Spleen (tissue), 11 donors: Measurements from ENCODE around the gene OTULIN. TPM values are rescaled to one million over a fixed set of nuclear protein-coding genes. Genes with fewer than 3 reads are reported as not detected.

Source experiments
- DNase-seq: peaks from one replicate; pipeline ENCODE4 v3.0.0-alpha.2; 2020
- H3K27ac ChIP-seq, 8 donors: fragments of 200-600 bp; sonication (generic) in 7 of 8; 1 replicate in 4 of 8; 2 replicates in 4 of 8; pipeline versions ENCODE4 v1.5.0 to v1.8.0; 2016 to 2021; ENCODE audit warnings: inconsistent platforms in 4 of 8, mild to moderate bottlenecking in 4 of 8, moderate library complexity in 1 of 8
- H3K27me3 ChIP-seq, 7 donors: fragments of 200-600 bp; sonication (generic) in 6 of 7; replicated peaks in 1 of 7; 1 replicate in 4 of 7; 2 replicates in 3 of 7; pipeline versions ENCODE4 v1.5.0 to v1.8.0; 2016 to 2021; ENCODE audit warnings: inconsistent platforms in 3 of 7, mild to moderate bottlenecking in 1 of 7
- H3K36me3 ChIP-seq, 6 donors: fragments of 200-600 bp; sonication (generic) in 5 of 6; 1 replicate in 4 of 6; 2 replicates in 2 of 6; pipeline versions ENCODE4 v1.5.0 to v1.8.0; 2016 to 2021; ENCODE audit warnings: inconsistent platforms in 2 of 6
- H3K4me1 ChIP-seq, 6 donors: fragments of 200-600 bp; sonication (generic) in 5 of 6; 1 replicate in 3 of 6; 2 replicates in 3 of 6; pipeline versions ENCODE4 v1.5.0 to v1.8.0; 2016 to 2021; ENCODE audit warnings: inconsistent platforms in 3 of 6
- H3K4me3 ChIP-seq, 8 donors: fragments of 200-600 bp; sonication (generic) in 7 of 8; 1 replicate in 4 of 8; 2 replicates in 4 of 8; pipeline versions ENCODE4 v1.5.0 to v1.8.0; 2016 to 2021; ENCODE audit warnings: inconsistent platforms in 4 of 8, mild to moderate bottlenecking in 4 of 8, moderate library complexity in 2 of 8
- H3K9me3 ChIP-seq, 8 donors: fragments of 200-600 bp; sonication (generic) in 7 of 8; 1 replicate in 4 of 8; 2 replicates in 4 of 8; pipeline versions ENCODE4 v1.5.0 to v1.8.0; 2016 to 2021; ENCODE audit warnings: inconsistent platforms in 4 of 8
- CTCF ChIP-seq, 11 experiments: fragments of 200-600 bp in 7 of 11; fragments of 450-650 bp in 4 of 11; sonication (generic) in 4 of 11; IDR thresholded peaks in 8 of 11; conservative IDR thresholded peaks in 3 of 11; 1 replicate in 7 of 11; 2 replicates in 4 of 11; pipeline versions ENCODE4 v1.4.0 to v1.8.0; 2016 to 2021; ENCODE audit warnings: antibody characterized with exemption in 11 of 11, inconsistent platforms in 4 of 11, mild to moderate bottlenecking in 1 of 11
- POLR2A ChIP-seq, 3 donors: fragments of 450-650 bp; IDR thresholded peaks; one replicate each; pipeline ENCODE4 v1.5.1; 2017; ENCODE audit warnings: antibody characterized with exemption in 3 of 3, mild to moderate bottlenecking in 1 of 3
- POLR2AphosphoS5 ChIP-seq, 3 donors: sonication (generic); formaldehyde crosslinking; IDR thresholded peaks; one replicate each; pipeline ENCODE4 v1.5.1; 2017; ENCODE audit warnings: antibody characterized with exemption in 3 of 3
- WGBS, 5 donors: extraction: QIAGEN DNeasy Blood & Tissue Kit in 3 of 5; methylation state at CpG; one replicate each; pipeline versions ENCODE4 v1.1.5 to v1.1.7; 2013 to 2018; 5-methylcytosine and 5-hydroxymethylcytosine counted together
- intact Hi-C: fragments of 100-400 bp; cut with DNase I; formaldehyde crosslinking; loops from one replicate; pipeline ENCODE4 v1.15.0; 2023; ENCODE audit warnings: low total_unique reads
- polyA plus RNA-seq, 3 donors: library from polyadenylated mRNA; stranded (reverse); fragments of 200-250 nt; gene quantifications; one replicate each; pipeline ENCODE4 v1.2.1, GENCODE V29; 2013
- total RNA-seq, 7 donors: library from RNA; depleted of rRNA in 3 of 7; stranded (reverse); fragments of >200 nt in 3 of 7; fragmentation: NEBNext Ultra II Directional in 4 of 7; extraction: Animal tissue kit (Norgen Biotek cat#: 25700) in 4 of 7; gene quantifications; one replicate each; pipeline versions ENCODE4 v1.1.0 to v1.2.1, GENCODE V29; 2016 to 2021
- donor health status: healthy with polysubstance abuse.
- donor health status: DM: no; HTN: no; CAD: no; lungs with moderate emphysema.
- donor health status: DM: no; HTN: no; CAD: no.
- donor health status: Bipolar disorder and iron deficiency.
- donor health status: healthy.
- donor health status: DM: no; HTN: no; CAD: no.
- donor health status: DM: yes; HTN: yes; CAD: no.

OTULIN gene
- total and polyA plus RNA-seq, 10 donors = 2.7 to 53.7 (median 35.9) TPM

GRCh38 chr5:14716755-14717752 is 52.5 kb downstream of the OTULIN start:
- no peak for DNase-seq
- TF ChIP-seq CTCF (IDR thresholded peaks at IDR 0.05 in 8 of 11, conservative IDR thresholded peaks at IDR 0.05 in 3 of 11) (no peak), POLR2A (IDR thresholded peaks at IDR 0.05) (no peak), POLR2AphosphoS5 (IDR thresholded peaks at IDR 0.05) (no peak)
- Histone ChIP-seq H3K9me3 (no peaks in the 10 kb centered on the region), H3K4me1 (no peaks in the 10 kb centered on the region), H3K27me3 (no peaks in the 10 kb centered on the region), H3K4me3 (no peak overlapping the region), H3K36me3 (peaks cover 0 to 61% (median 40%) of the 10 kb centered on the region in 6 donors), H3K27ac (no peak overlapping the region)
- intact Hi-C loops = no loop called here
- WGBS, 5 donors = 82 to 87% (median 86%) methylated on average over 13 of the region's 13 CpGs

- H3K4me3 ChIP-seq = no peak overlapping the region
- intact Hi-C loops = no loop called here
- H3K4me1 ChIP-seq = no peaks in the 10 kb centered on the region
- H3K27ac ChIP-seq = no peak overlapping the region
- DNase-seq = no peak
- H3K9me3 ChIP-seq = no peaks in the 10 kb centered on the region
- TF ChIP-seq POLR2AphosphoS5 (IDR thresholded peaks at IDR 0.05) = no peak
- TF ChIP-seq CTCF (IDR thresholded peaks at IDR 0.05 in 8 of 11, conservative IDR thresholded peaks at IDR 0.05 in 3 of 11) = no peak
- no peak for TF ChIP-seq POLR2A (IDR thresholded peaks at IDR 0.05)
- peaks cover 0 to 44% (median 23%) of the 10 kb centered on the region in 6 donors for H3K36me3 ChIP-seq
- whole genome bisulfite sequencing, 5 donors = 79 to 92% (median 91%) methylated on average over 5 of the region's 5 CpGs
- H3K27me3 ChIP-seq = no peaks in the 10 kb centered on the region
Measured at GRCh38 chr5:14718778-14719177, 54.3 kb downstream of the OTULIN start.

GRCh38 chr5:14720236-14720923 is 55.9 kb downstream of the OTULIN start:
- TF ChIP-seq POLR2A (IDR thresholded peaks at IDR 0.05) (no peak), POLR2AphosphoS5 (IDR thresholded peaks at IDR 0.05) (no peak), CTCF (IDR thresholded peaks at IDR 0.05 in 8 of 11, conservative IDR thresholded peaks at IDR 0.05 in 3 of 11) (no peak)
- 84 to 95% (median 87%) methylated on average over 3 of the region's 3 CpGs for WGBS, 5 donors
- no peak overlapping the region for H3K4me3 ChIP-seq
- no peaks in the 10 kb centered on the region for H3K9me3 ChIP-seq
- H3K27me3 ChIP-seq = no peaks in the 10 kb centered on the region
- intact Hi-C loops = loop anchor here (5.0 to 10.0 kb wide), 2 partner anchors 154 to 282 kb away; partner anchors contain the start of gene ANKH
- peaks cover 0 to 37% (median 9%) of the 10 kb centered on the region in 6 donors for H3K36me3 ChIP-seq
- no peak for DNase-seq
- no peak overlapping the region for H3K27ac ChIP-seq
- H3K4me1 ChIP-seq = peaks cover 0 to 6% (median 0%) of the 10 kb centered on the region in 6 donors
